Upper lobe of right lung (tissue), 1 donor: Measurements from ENCODE around the gene DNAH14. TPM values are rescaled to one million over a fixed set of nuclear protein-coding genes. Genes with fewer than 3 reads are reported as not detected.
A peak's percentile ranks its signal among the peaks of the same experiment; 100 is the strongest.

Experiments used
- ATAC-seq: fragments of 200-7000 bp; cut with Tn5 transposase; one replicate; pipeline ENCODE4 v1.9.1; 2020; ENCODE audit warnings: mild to moderate bottlenecking, moderate library complexity
- DNase-seq: peaks from one replicate; pipeline ENCODE4 v3.0.0-alpha.2; 2020
- H3K27ac ChIP-seq: fragments of 200-600 bp; one replicate; pipeline ENCODE4 v1.8.0; 2022
- H3K27me3 ChIP-seq: fragments of 200-600 bp; one replicate; pipeline ENCODE4 v1.8.0; 2022; ENCODE audit warnings: mild to moderate bottlenecking
- H3K36me3 ChIP-seq: fragments of 200-600 bp; one replicate; pipeline ENCODE4 v1.8.0; 2022
- H3K4me1 ChIP-seq: fragments of 200-600 bp; one replicate; pipeline ENCODE4 v1.8.0; 2022
- H3K4me3 ChIP-seq: fragments of 200-600 bp; one replicate; pipeline ENCODE4 v1.8.0; 2022; ENCODE audit warnings: mild to moderate bottlenecking
- H3K9me3 ChIP-seq: fragments of 200-600 bp; one replicate; pipeline ENCODE4 v1.8.0; 2022
- intact Hi-C: fragments of 100-400 bp; cut with DNase I; formaldehyde crosslinking; loops from one replicate; pipeline ENCODE4 v1.11.0; 2022
- total RNA-seq: library from RNA; stranded (reverse); fragmentation: NEBNext Ultra II Directional; extraction: Animal tissue kit (Norgen Biotek cat#: 25700); gene quantifications from one replicate; pipeline ENCODE4 v1.2.1, GENCODE V29; 2021
- TF ChIP-seq, protein P1 (sequence below): fragments of 200-600 bp; IDR thresholded peaks from one replicate; pipeline ENCODE4 v1.8.0; 2022; ENCODE audit warnings: antibody characterized with exemption
- donor health status: DM: no; HTN: yes; CAD: no; lungs with severe emphysema.

Gene DNAH14
- total RNA-seq, 1 donor from 2014 or later: 14.9 TPM

DNA sequence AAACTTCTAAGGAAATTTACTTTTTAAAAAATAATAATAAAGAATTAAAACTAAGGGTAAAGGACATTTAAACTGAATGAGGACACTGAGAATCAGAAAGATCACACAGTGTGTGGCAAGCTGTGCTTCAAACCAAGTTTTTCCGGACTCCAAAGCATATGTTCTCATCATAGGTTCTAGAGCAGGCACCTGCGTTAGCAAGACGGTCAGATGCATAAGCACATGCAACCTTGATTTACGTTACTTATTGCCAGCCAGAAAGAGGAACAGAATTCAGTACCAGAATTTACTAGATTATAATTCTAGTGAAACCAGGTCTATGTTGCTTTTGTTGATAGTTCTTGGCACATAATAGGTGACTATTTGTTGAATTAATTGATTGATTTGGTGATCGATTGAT is 504.6 kb downstream of the DNAH14 start:
- ATAC-seq: no peak
- no peak for DNase-seq
- TF ChIP-seq, protein P1, sequence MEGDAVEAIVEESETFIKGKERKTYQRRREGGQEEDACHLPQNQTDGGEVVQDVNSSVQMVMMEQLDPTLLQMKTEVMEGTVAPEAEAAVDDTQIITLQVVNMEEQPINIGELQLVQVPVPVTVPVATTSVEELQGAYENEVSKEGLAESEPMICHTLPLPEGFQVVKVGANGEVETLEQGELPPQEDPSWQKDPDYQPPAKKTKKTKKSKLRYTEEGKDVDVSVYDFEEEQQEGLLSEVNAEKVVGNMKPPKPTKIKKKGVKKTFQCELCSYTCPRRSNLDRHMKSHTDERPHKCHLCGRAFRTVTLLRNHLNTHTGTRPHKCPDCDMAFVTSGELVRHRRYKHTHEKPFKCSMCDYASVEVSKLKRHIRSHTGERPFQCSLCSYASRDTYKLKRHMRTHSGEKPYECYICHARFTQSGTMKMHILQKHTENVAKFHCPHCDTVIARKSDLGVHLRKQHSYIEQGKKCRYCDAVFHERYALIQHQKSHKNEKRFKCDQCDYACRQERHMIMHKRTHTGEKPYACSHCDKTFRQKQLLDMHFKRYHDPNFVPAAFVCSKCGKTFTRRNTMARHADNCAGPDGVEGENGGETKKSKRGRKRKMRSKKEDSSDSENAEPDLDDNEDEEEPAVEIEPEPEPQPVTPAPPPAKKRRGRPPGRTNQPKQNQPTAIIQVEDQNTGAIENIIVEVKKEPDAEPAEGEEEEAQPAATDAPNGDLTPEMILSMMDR: no peak
- intact Hi-C loops: no loop called here
- no peaks in the 10 kb centered on the region for H3K4me1 ChIP-seq
- no peaks in the 10 kb centered on the region for H3K9me3 ChIP-seq
- no peaks in the 10 kb centered on the region for H3K27me3 ChIP-seq
- H3K36me3 ChIP-seq: no peaks in the 10 kb centered on the region
- no peak overlapping the region for H3K27ac ChIP-seq
- H3K4me3 ChIP-seq: no peak overlapping the region

DNA sequence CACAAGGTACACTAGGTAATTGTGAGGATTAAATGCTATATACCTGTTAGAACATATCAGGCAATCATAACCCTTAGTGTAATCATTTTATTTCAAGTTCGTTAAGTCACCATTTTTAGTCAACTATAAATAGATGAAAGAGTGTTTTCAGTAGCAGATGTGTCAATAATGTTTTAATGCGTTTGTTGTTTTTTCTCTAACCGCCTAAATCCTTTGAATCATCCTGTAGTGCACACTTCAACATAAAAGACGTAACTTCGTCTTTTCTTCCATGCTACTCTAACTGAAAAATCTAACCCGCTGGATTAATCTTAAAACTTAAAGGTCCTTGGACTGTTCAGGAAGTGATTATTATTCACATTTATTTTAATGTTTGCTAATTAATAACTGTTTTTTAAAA is 505.6 kb downstream of the DNAH14 start:
- intact Hi-C loops: no loop called here
- H3K36me3 ChIP-seq: no peaks in the 10 kb centered on the region
- H3K27me3 ChIP-seq: no peaks in the 10 kb centered on the region
- H3K9me3 ChIP-seq: no peaks in the 10 kb centered on the region
- H3K4me1 ChIP-seq: no peaks in the 10 kb centered on the region
- TF ChIP-seq, protein P1: no peak
- ATAC-seq (no peak), DNase-seq (no peak)
- H3K27ac ChIP-seq: no peak overlapping the region
- H3K4me3 ChIP-seq: no peak overlapping the region

DNA sequence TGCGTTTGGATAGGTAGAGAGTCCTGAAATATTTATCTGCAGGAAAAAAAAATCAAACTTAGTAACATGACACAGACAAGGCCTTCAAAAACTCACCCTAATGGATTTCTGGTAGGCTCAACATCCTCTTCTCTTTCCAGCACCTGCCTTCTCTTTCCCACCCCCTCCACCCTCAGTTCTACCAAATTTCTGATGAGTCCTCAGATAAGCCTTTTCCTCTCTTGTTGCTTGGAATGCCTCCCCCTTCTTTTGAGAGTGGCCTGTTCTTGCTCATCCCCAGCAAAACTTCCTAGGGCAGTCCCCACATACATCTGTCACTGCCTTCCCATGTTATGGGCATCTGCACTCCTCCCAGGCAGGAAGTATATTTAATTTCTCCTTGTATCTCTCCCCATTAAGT is 506.0 kb downstream of the DNAH14 start:
- Histone ChIP-seq H3K27ac (no peak overlapping the region), H3K9me3 (no peaks in the 10 kb centered on the region), H3K4me1 (no peaks in the 10 kb centered on the region), H3K36me3 (no peaks in the 10 kb centered on the region), H3K27me3 (no peaks in the 10 kb centered on the region), H3K4me3 (no peak overlapping the region)
- DNase-seq: no peak
- intact Hi-C loops: no loop called here
- TF ChIP-seq, protein P1: no peak
- no peak for ATAC-seq

DNA sequence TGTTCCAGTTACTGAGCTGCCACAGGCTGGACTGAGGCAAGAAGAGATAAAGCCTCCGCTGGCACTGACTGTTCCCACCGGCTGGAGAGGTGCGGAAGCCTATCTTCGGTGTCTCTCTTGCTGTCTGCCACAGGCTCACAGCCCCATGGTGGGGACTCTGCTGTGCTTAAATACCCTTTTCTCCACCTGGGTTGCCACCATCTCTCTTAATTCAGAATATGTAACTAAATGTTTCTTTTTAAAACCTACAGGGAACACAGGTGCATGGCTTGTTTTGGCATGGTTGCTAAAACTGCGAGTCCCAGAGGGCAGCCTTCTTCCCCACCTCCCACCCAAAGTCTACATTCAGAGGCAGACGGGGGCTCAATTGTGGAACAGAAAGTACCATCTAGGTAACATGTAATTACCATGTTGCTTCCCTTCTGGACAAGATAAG is 506.5 kb downstream of the DNAH14 start:
- Histone ChIP-seq H3K27me3 (no peaks in the 10 kb centered on the region), H3K4me1 (no peaks in the 10 kb centered on the region), H3K36me3 (no peaks in the 10 kb centered on the region), H3K9me3 (no peaks in the 10 kb centered on the region), H3K27ac (no peak overlapping the region), H3K4me3 (no peak overlapping the region)
- DNase-seq (no peak), ATAC-seq (no peak)
- TF ChIP-seq, protein P1: no peak
- intact Hi-C loops: no loop called here

DNA sequence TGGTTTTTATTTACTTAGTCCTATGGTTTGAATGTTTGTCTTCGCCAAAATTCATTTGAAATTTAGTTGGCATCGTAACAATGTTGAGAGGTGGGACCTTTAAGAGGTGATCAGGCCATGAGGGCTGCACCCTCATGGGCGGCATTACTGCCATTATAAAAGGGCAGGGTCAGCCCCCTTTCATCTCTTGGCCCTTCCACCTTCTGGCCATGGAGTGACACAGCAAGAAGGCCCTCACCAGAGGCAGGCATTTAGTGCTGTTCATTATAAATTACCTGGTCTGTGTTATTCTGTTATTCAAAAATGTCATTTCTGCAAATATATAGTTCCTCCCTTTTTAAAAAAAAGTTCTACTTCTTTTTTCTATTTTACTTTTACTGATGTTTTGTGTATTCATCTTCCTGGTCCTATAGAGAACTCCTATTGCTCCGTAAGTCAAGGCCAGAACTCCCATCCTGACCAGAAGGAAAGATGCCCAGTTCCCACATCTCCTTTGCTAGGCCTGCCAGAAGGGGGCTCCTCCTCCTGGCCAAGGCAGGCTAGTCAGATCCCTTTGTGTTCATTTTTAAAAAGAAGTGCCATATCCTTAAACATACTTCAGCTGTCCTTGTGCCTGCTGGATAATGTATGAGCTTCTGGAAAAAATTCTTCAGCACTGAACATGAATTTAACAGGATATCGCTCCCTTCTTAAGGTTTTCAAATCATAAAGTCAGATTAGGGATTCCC is 508.4 kb downstream of the DNAH14 start:
- Histone ChIP-seq H3K4me1 (peaks cover 3% of the 10 kb centered on the region), H3K4me3 (no peak overlapping the region), H3K9me3 (no peaks in the 10 kb centered on the region), H3K36me3 (no peaks in the 10 kb centered on the region), H3K27me3 (no peaks in the 10 kb centered on the region), H3K27ac (no peak overlapping the region)
- TF ChIP-seq, protein P1: peak; percentile 45
- intact Hi-C loops: no loop called here
- peak; percentile 71 for ATAC-seq
- DNase-seq: no peak
